CD14-positive monocyte (primary cell): Measurements from ENCODE around the gene PROC. TPM values are rescaled to one million over a fixed set of nuclear protein-coding genes. Genes with fewer than 3 reads are reported as not detected.

ENCODE experiments used
- DNase-seq, 3 donors: peaks; one replicate each; pipeline ENCODE4 v3.0.0-alpha.2; 2011 to 2022
- H2AFZ ChIP-seq: 2 replicates; pipeline ENCODE4 v1.6.0; 2012; ENCODE audit warnings: mild to moderate bottlenecking, low read depth, low read length, inconsistent platforms; ENCODE audit not compliant: insufficient read depth, poor library complexity, severe bottlenecking
- H3K27ac ChIP-seq, 2 donors: 1 replicate in 1 of 2; 2 replicates in 1 of 2; pipeline ENCODE4 v1.5.1; 2012 to 2013; ENCODE audit warnings: low read length in 2 of 2, control low read depth in 1 of 2, inconsistent platforms in 1 of 2, low read depth in 1 of 2, mild to moderate bottlenecking in 1 of 2
- H3K27me3 ChIP-seq, 2 donors: one replicate each; pipeline versions ENCODE4 v1.6.0 to v1.6.1; 2011 to 2013; ENCODE audit warnings: low read length in 2 of 2; ENCODE audit not compliant: control insufficient read depth in 2 of 2, insufficient read depth in 2 of 2
- H3K36me3 ChIP-seq, 2 donors: replicated peaks in 1 of 2; 1 replicate in 1 of 2; 2 replicates in 1 of 2; pipeline versions ENCODE4 v1.5.1 to v1.6.1; 2012 to 2013; ENCODE audit warnings: low read length in 2 of 2, control low read depth in 1 of 2, inconsistent platforms in 1 of 2, mild to moderate bottlenecking in 1 of 2; ENCODE audit not compliant: insufficient read depth in 2 of 2, control insufficient read depth in 1 of 2
- H3K4me1 ChIP-seq, 2 donors: 1 replicate in 1 of 2; 2 replicates in 1 of 2; pipeline versions ENCODE4 v1.5.1 to v1.6.1; 2012 to 2013; ENCODE audit warnings: low read length in 2 of 2, control low read depth in 1 of 2, inconsistent platforms in 1 of 2, mild to moderate bottlenecking in 1 of 2, moderate library complexity in 1 of 2; ENCODE audit not compliant: insufficient read depth in 2 of 2, control insufficient read depth in 1 of 2
- H3K4me2 ChIP-seq: replicated peaks from 2 replicates; pipeline ENCODE3; 2012; ENCODE audit warnings: low read length, moderate library complexity, mild to moderate bottlenecking; ENCODE audit not compliant: poor library complexity, severe bottlenecking; ENCODE audit errors: extremely low read depth
- H3K4me3 ChIP-seq, 3 experiments: fragments of 200-600 bp in 1 of 3; sonication (generic) in 1 of 3; replicated peaks in 1 of 3; 1 replicate in 2 of 3; 2 replicates in 1 of 3; pipeline ENCODE4 v1.5.1; 2011 to 2013; ENCODE audit warnings: low read length in 3 of 3, mild to moderate bottlenecking in 3 of 3, control low read depth in 2 of 3, low read depth in 2 of 3, inconsistent platforms in 1 of 3, moderate library complexity in 1 of 3
- H3K79me2 ChIP-seq: 2 replicates; pipeline ENCODE4 v1.6.0; 2012; ENCODE audit warnings: mild to moderate bottlenecking, control low read depth, inconsistent platforms, low read length, moderate library complexity; ENCODE audit not compliant: insufficient read depth
- H3K9ac ChIP-seq: 2 replicates; pipeline ENCODE4 v1.6.0; 2017; ENCODE audit warnings: low read length, mild to moderate bottlenecking; ENCODE audit not compliant: insufficient read depth, poor library complexity, severe bottlenecking
- H3K9me3 ChIP-seq, 2 donors: replicated peaks in 1 of 2; 1 replicate in 1 of 2; 2 replicates in 1 of 2; pipeline versions ENCODE4 v1.5.1 to v1.6.1; 2012 to 2013; ENCODE audit warnings: low read length in 2 of 2, control low read depth in 1 of 2; ENCODE audit not compliant: control insufficient read depth in 1 of 2, insufficient read depth in 1 of 2
- H4K20me1 ChIP-seq: 2 replicates; pipeline ENCODE4 v1.6.0; 2012; ENCODE audit warnings: mild to moderate bottlenecking, low read length, control low read depth, moderate library complexity; ENCODE audit not compliant: insufficient read depth
- H3K27ac Mint-ChIP-seq, 7 donors: one replicate each; pipeline ENCODE4 v1.8.0; 2020; ENCODE audit warnings: mild to moderate bottlenecking in 7 of 7, mixed read lengths in 7 of 7, moderate library complexity in 6 of 7, inconsistent platforms in 2 of 7
- H3K27me3 Mint-ChIP-seq, 3 donors: one replicate each; pipeline ENCODE4 v1.8.0; 2021 to 2022; ENCODE audit warnings: low read depth in 3 of 3, mild to moderate bottlenecking in 3 of 3, mixed read lengths in 3 of 3, moderate library complexity in 3 of 3, inconsistent platforms in 1 of 3
- H3K36me3 Mint-ChIP-seq, 2 donors: one replicate each; pipeline ENCODE4 v1.8.0; 2020; ENCODE audit warnings: mixed read lengths in 2 of 2, inconsistent platforms in 1 of 2, mild to moderate bottlenecking in 1 of 2
- H3K4me1 Mint-ChIP-seq: one replicate; pipeline ENCODE4 v1.8.0; 2020; ENCODE audit warnings: mild to moderate bottlenecking, mixed read lengths
- H3K4me3 Mint-ChIP-seq, 2 donors: one replicate each; pipeline ENCODE4 v1.8.0; 2020; ENCODE audit warnings: mild to moderate bottlenecking in 2 of 2, mixed read lengths in 2 of 2, moderate library complexity in 1 of 2
- H3K9me3 Mint-ChIP-seq, 7 donors: one replicate each; pipeline ENCODE4 v1.8.0; 2020 to 2022; ENCODE audit warnings: mixed read lengths in 7 of 7, mild to moderate bottlenecking in 6 of 7, moderate library complexity in 6 of 7, inconsistent platforms in 2 of 7
- CTCF ChIP-seq: fragments of 200-600 bp; IDR thresholded peaks from one replicate; pipeline ENCODE4 v1.8.0; 2022; ENCODE audit warnings: antibody characterized with exemption, mild to moderate bottlenecking
- WGBS: methylation state at CpG from one replicate; pipeline ENCODE4 v1.1.5; 2013; ENCODE audit warnings: missing lambda C conversion rate; ENCODE audit not compliant: insufficient coverage; 5-methylcytosine and 5-hydroxymethylcytosine counted together
- intact Hi-C, 2 donors: fragments of 100-400 bp; cut with micrococcal nuclease; formaldehyde crosslinking; loops; one replicate each; pipeline versions ENCODE4 v1.15.0 to v1.15.1; 2023
- polyA plus RNA-seq, 3 donors: library from polyadenylated mRNA; depleted of rRNA in 1 of 3; unstranded in 2 of 3; stranded (reverse) in 1 of 3; fragments of 300-500 nt in 2 of 3; fragments of >200 nt in 1 of 3; fragmentation: Illumina TruSeq in 2 of 3; gene quantifications; 1 replicate in 2 of 3; 2 replicates in 1 of 3; pipeline ENCODE4 v1.2.3, GENCODE V29; 2012 to 2021

Gene PROC
- polyA plus RNA-seq, 3 donors, result 0.69 TPM; not detected in 2

- Mint-ChIP-seq H3K4me3 (peak overlapping the region in 1 of 2 donors; percentile 73), H3K27ac (peak overlapping the region; percentile 75 to 97 (median 91)), H3K4me1 (peaks cover 18% of the 10 kb centered on the region), H3K36me3 (peaks cover 0 to 2% of the 10 kb centered on the region in 2 donors), H3K27me3 (peaks cover 0 to 1% (median 0%) of the 10 kb centered on the region in 3 donors), H3K9me3 (peaks cover 0 to 3% (median 0%) of the 10 kb centered on the region in 7 donors)
- Histone ChIP-seq H3K27ac (peak overlapping the region; percentile 29 to 47), H3K36me3 (no peaks in the 10 kb centered on the region), H3K27me3 (no peaks in the 10 kb centered on the region), H3K9ac (no peak overlapping the region), H2AFZ (peak overlapping the region; percentile 41), H3K79me2 (no peaks in the 10 kb centered on the region), H4K20me1 (no peaks in the 10 kb centered on the region), H3K4me2 (no peak overlapping the region), H3K4me1 (peaks cover 10 to 14% of the 10 kb centered on the region in 2 donors), H3K4me3 (no peak overlapping the region), H3K9me3 (no peaks in the 10 kb centered on the region)
- intact Hi-C loops, result no loop called here
- no peak for TF ChIP-seq CTCF
- 19% methylated on average over 3 of the region's 4 CpGs for WGBS
- peak; percentile 87 to 97 (median 90) for DNase-seq
Observed at GRCh38 chr2:127398239-127398590, 20.0 kb upstream of the PROC start.

GRCh38 chr2:127400533-127400896 lies 17.7 kb upstream of the PROC start:
- 97% methylated on average over 8 of the region's 9 CpGs for WGBS
- peaks cover 0 to 3% (median 0%) of the 10 kb centered on the region in 3 donors for H3K27me3 Mint-ChIP-seq
- Histone ChIP-seq H4K20me1 (no peaks in the 10 kb centered on the region), H3K27ac (no peak overlapping the region), H3K4me1 (peaks cover 28 to 34% of the 10 kb centered on the region in 2 donors), H3K9me3 (no peaks in the 10 kb centered on the region), H3K79me2 (no peaks in the 10 kb centered on the region), H3K36me3 (no peaks in the 10 kb centered on the region), H3K27me3 (no peaks in the 10 kb centered on the region), H3K4me3 (no peak overlapping the region), H3K9ac (no peak overlapping the region), H3K4me2 (no peak overlapping the region), H2AFZ (no peak overlapping the region)
- H3K36me3 Mint-ChIP-seq, result no peaks in the 10 kb centered on the region
- intact Hi-C loops, result no loop called here
- H3K4me3 Mint-ChIP-seq, result no peak overlapping the region
- no peaks in the 10 kb centered on the region for H3K9me3 Mint-ChIP-seq
- no peak for DNase-seq
- H3K27ac Mint-ChIP-seq, result no peak overlapping the region
- TF ChIP-seq CTCF, result no peak
- H3K4me1 Mint-ChIP-seq, result peaks cover 40% of the 10 kb centered on the region
